ENCODE measurements around the gene MINDY3. TPM values are rescaled to one million over a fixed set of nuclear protein-coding genes. Genes with fewer than 3 reads are reported as not detected.

MINDY3 gene
- total RNA-seq, 1 donor from 2014 or later = 26.3 TPM

DNA sequence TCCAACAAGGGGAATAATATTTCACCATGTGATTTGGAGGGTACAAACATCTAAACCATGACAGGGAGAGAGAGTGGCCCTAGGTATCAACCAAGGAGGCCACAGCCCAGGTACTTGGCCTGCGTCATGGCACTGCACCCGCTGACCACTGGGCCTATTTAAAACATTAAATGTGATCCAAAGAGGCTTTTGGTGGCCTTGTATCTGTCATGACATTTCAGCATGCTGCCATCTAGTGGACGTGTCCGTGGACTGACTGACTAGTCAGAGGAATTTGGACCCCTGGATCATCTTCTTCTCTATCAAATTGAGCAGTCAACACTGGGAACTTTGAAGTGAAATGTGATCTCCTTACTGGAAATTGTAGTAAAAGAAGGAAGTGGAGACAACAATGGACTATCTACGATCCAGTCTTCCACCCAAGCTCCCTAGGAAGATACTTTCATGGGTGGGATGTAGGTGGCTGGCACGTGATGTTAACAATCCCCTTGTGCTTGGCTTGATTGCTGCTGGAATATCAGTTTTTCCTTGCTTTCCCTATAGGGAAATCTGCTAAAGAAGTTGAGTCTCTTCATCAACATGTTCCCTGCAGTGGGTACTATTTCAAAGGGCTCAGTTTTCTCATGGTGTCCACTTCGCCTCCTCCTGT is 116.0 kb downstream of the MINDY3 start:
- H3K4me1 Mint-ChIP-seq (ENCODE audit: unreplicated experiment) = peaks cover 3% of the 10 kb centered on the region
- H3K36me3 Mint-ChIP-seq = no peaks in the 10 kb centered on the region
- no peaks in the 10 kb centered on the region for H3K9me3 Mint-ChIP-seq
- no peak overlapping the region for H3K27ac Mint-ChIP-seq
- TF ChIP-seq, protein P1, sequence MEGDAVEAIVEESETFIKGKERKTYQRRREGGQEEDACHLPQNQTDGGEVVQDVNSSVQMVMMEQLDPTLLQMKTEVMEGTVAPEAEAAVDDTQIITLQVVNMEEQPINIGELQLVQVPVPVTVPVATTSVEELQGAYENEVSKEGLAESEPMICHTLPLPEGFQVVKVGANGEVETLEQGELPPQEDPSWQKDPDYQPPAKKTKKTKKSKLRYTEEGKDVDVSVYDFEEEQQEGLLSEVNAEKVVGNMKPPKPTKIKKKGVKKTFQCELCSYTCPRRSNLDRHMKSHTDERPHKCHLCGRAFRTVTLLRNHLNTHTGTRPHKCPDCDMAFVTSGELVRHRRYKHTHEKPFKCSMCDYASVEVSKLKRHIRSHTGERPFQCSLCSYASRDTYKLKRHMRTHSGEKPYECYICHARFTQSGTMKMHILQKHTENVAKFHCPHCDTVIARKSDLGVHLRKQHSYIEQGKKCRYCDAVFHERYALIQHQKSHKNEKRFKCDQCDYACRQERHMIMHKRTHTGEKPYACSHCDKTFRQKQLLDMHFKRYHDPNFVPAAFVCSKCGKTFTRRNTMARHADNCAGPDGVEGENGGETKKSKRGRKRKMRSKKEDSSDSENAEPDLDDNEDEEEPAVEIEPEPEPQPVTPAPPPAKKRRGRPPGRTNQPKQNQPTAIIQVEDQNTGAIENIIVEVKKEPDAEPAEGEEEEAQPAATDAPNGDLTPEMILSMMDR (conservative IDR thresholded peaks at IDR 0.05) = peak; percentile 75
- H3K4me3 Mint-ChIP-seq = no peak overlapping the region
- DNase-seq (ENCODE audit: extremely low spot score, unreplicated experiment) = no peak
- peaks cover 13% of the 10 kb centered on the region for H3K27me3 Mint-ChIP-seq

GRCh38 chr10:15743443-15743842 is 116.9 kb downstream of the MINDY3 start:
- no peaks in the 10 kb centered on the region for H3K36me3 Mint-ChIP-seq
- H3K4me3 Mint-ChIP-seq = no peak overlapping the region
- H3K4me1 Mint-ChIP-seq (ENCODE audit: unreplicated experiment) = peaks cover 3% of the 10 kb centered on the region
- H3K27ac Mint-ChIP-seq = no peak overlapping the region
- no peak for DNase-seq (ENCODE audit: extremely low spot score, unreplicated experiment)
- TF ChIP-seq, protein P1 (conservative IDR thresholded peaks at IDR 0.05) = no peak
- peaks cover 13% of the 10 kb centered on the region for H3K27me3 Mint-ChIP-seq
- no peaks in the 10 kb centered on the region for H3K9me3 Mint-ChIP-seq

DNA sequence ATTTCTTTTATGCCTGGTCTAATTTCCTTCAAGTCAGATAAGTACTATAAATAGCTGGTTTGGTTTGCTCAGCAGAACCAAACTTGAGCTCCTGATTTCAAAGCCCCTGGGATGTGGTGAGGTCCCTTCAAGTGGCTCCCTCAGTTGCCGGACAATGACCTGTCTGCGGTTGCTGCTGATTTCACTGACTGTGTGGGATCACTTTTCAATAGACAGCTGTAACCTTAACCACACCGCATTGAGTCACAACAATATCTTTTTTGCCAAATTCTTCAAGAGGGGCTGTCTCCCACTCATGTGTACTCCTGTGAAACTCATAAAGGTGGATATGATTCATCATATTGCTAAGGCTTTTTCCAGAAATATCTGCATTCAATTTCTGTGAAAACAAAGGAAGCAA is 117.5 kb downstream of the MINDY3 start:
- Mint-ChIP-seq H3K4me1 (ENCODE audit: unreplicated experiment) (no peaks in the 10 kb centered on the region), H3K4me3 (no peak overlapping the region), H3K9me3 (no peaks in the 10 kb centered on the region), H3K27ac (no peak overlapping the region), H3K36me3 (no peaks in the 10 kb centered on the region), H3K27me3 (peaks cover 9% of the 10 kb centered on the region)
- TF ChIP-seq, protein P1 (conservative IDR thresholded peaks at IDR 0.05) = no peak
- no peak for DNase-seq (ENCODE audit: extremely low spot score, unreplicated experiment)

DNA sequence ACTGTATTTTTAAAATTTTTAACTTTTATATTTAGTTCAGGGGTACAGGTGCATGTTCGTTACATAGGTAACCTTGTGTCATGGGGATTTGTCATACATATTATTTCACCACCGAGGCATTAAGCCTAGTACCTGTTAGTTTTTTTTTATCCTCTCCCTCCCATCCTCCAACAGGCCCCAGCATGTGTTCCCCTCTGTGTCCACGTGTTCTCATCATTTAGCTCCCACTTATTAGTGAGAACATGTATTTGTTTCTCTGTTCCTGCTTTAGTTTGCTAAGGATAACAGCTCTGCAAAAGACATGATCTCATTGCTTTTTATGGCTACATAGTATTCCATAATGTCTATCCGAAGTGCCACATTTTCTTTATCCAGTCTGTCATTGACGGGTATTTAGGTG is 118.2 kb downstream of the MINDY3 start:
- no peak for DNase-seq (ENCODE audit: extremely low spot score, unreplicated experiment)
- Mint-ChIP-seq H3K27me3 (peaks cover 8% of the 10 kb centered on the region), H3K9me3 (no peaks in the 10 kb centered on the region), H3K36me3 (no peaks in the 10 kb centered on the region), H3K4me3 (no peak overlapping the region), H3K27ac (no peak overlapping the region), H3K4me1 (ENCODE audit: unreplicated experiment) (no peaks in the 10 kb centered on the region)
- TF ChIP-seq, protein P1 (conservative IDR thresholded peaks at IDR 0.05) = no peak

DNA sequence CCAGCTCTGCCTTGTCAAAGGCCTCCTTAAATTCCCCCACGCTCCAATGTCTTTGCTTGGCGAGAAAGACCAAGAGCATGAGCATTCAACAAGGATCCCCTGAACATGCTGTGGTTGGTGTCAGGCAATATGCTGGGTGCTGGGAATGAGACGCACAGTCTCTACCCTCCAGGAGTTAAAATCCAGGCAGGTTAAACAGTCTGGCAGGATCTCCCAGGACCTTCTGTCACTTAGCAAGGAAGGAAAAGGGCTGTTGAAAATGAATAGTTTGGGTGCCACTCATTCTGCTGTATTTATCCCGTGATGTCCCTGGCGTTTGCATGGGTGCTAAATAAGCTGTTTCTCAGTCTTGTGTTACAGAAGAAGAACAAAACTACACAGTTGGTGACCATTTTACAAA is 118.7 kb downstream of the MINDY3 start:
- H3K9me3 Mint-ChIP-seq = no peaks in the 10 kb centered on the region
- peaks cover 4% of the 10 kb centered on the region for H3K27me3 Mint-ChIP-seq
- H3K4me1 Mint-ChIP-seq (ENCODE audit: unreplicated experiment) = no peaks in the 10 kb centered on the region
- TF ChIP-seq, protein P1 (conservative IDR thresholded peaks at IDR 0.05) = no peak
- no peak overlapping the region for H3K4me3 Mint-ChIP-seq
- H3K36me3 Mint-ChIP-seq = no peaks in the 10 kb centered on the region
- no peak for DNase-seq (ENCODE audit: extremely low spot score, unreplicated experiment)
- H3K27ac Mint-ChIP-seq = no peak overlapping the region
